ENCODE data around the gene CA4.

CA4 gene

DNA sequence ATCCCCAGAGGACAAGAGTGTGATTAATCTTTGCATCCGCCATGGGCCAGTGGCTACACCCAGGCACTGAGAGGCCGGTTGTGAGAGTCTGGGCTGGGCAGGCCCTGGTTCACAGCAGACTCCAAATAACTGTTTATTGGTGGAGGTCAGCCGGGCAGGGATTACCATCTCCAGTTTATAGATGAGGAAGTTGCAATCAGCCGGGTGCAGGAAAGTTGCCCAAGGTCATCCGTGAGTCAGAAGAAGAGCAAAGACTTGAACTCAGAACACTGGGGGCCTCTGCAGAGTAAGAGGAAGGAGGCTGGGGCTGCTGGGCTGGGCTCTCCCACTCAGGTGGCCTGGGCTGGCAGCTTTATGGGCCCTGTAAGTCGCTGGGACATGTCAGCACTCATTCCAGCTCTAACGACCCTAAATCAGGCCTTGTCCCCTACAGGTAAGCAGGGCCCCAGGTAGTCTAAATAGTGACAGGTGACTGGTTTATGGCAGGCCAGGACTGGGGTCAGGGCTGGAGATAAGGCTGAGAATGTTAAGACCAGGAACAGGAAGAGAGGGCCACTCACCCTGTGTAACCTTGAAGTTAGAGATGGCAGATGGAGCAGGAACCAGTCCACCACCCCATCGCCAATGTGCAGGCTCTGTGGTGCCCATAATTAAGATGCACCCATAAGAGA lies 2.1 kb upstream of the CA4 start:
- Histone ChIP-seq H3K4me3 (no peak overlapping the region), H3K36me3 (ENCODE audit: insufficient read depth, low read length) (no peaks in the 10 kb centered on the region), H3K9ac (ENCODE audit: insufficient read length) (no peak overlapping the region), H3K9me3 (ENCODE audit: low read depth, low read length) (no peaks in the 10 kb centered on the region), H3K27ac (no peak overlapping the region)
- no peak for DNase-seq (ENCODE audit: low read depth, low spot score)
- TF ChIP-seq POLR2AphosphoS5 (IDR thresholded peaks at IDR 0.05; ENCODE audit: borderline replicate concordance, low read depth, low read length) (no peak), EZH2 (IDR thresholded peaks at IDR 0.05) (no peak), FOXP2 (optimal IDR thresholded peaks at IDR 0.05; ENCODE audit: control extremely low read depth, extremely low read length, insufficient read depth) (no peak)

DNA sequence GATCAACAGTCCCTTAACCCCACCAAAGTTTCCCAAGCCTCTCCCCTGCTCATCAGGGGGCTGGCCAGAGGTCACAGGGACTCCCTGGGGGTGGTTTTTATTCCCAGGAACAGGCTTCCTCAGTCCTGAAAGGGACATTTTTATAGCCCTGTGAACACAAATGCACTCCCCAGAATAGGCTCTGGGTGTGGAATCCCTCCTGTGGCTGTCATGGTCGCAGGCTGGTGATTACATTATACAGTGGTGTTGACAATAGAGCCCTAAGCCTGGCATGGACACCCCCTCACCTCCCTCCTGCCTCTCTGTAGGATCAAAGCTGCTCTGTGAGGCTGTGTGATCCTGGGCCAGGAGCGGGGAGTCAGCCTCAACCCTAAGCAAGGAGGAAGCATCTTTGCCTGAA lies 1.4 kb upstream of the CA4 start:
- no peak for TF ChIP-seq POLR2AphosphoS5 (IDR thresholded peaks at IDR 0.05; ENCODE audit: borderline replicate concordance, low read depth, low read length)
- DNase-seq (ENCODE audit: low read depth, low spot score), result no peak
- H3K9ac ChIP-seq (ENCODE audit: insufficient read length), result no peak overlapping the region
- H3K4me3 ChIP-seq, result no peak overlapping the region
- no peaks in the 10 kb centered on the region for H3K36me3 ChIP-seq (ENCODE audit: insufficient read depth, low read length)
- H3K9me3 ChIP-seq (ENCODE audit: low read depth, low read length), result no peaks in the 10 kb centered on the region
- no peak overlapping the region for H3K27ac ChIP-seq

DNA sequence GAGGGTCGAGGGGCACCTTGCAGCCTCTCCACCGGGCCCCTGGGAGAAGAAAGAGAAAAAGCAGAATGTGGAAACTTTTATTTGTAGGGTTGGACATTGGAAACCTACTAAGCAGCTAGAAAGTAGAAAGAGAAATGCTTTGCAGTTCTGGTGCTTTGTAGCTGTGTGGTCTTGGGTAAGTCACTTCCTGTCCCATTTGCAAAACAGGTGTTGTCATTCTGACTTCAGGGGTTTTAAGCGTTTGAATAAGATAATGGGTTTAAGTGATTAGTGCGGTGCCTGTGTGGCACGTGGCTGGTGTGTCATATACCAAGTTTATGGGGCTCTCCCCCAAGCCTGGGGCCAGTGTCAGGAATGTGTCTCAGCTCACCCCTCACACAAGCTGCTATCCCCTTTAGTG lies 1.6 kb downstream of the CA4 start:
- Histone ChIP-seq H3K36me3 (ENCODE audit: insufficient read depth, low read length) (no peaks in the 10 kb centered on the region), H3K9me3 (ENCODE audit: low read depth, low read length) (no peaks in the 10 kb centered on the region), H3K9ac (ENCODE audit: insufficient read length) (no peak overlapping the region), H3K4me3 (no peak overlapping the region), H3K27ac (no peak overlapping the region)
- TF ChIP-seq EZH2 (IDR thresholded peaks at IDR 0.05), result no peak
- no peak for TF ChIP-seq FOXP2 (optimal IDR thresholded peaks at IDR 0.05; ENCODE audit: control extremely low read depth, extremely low read length, insufficient read depth)
- no peak for TF ChIP-seq POLR2AphosphoS5 (IDR thresholded peaks at IDR 0.05; ENCODE audit: borderline replicate concordance, low read depth, low read length)
- DNase-seq (ENCODE audit: low read depth, low spot score), result no peak

- H3K36me3 ChIP-seq (ENCODE audit: insufficient read depth, low read length), result no peaks in the 10 kb centered on the region
- H3K9ac ChIP-seq (ENCODE audit: insufficient read length), result no peak overlapping the region
- DNase-seq (ENCODE audit: low read depth, low spot score), result no peak
- H3K9me3 ChIP-seq (ENCODE audit: low read depth, low read length), result no peaks in the 10 kb centered on the region
- 0 out of 2 replicates have a peak overlapping the region, but pooled peaks have one; percentile 42 for H3K27ac ChIP-seq
- TF ChIP-seq FOXP2 (optimal IDR thresholded peaks at IDR 0.05; ENCODE audit: control extremely low read depth, extremely low read length, insufficient read depth) (no peak), EZH2 (IDR thresholded peaks at IDR 0.05) (no peak), POLR2AphosphoS5 (IDR thresholded peaks at IDR 0.05; ENCODE audit: borderline replicate concordance, low read depth, low read length) (no peak)
- no peak overlapping the region; the same call in 1 of the 2 replicates for H3K4me3 ChIP-seq
Measured at GRCh38 chr17:60153606-60154390, 4.0 kb downstream of the CA4 start.

GRCh38 chr17:60154616-60155426 lies 5.0 kb downstream of the CA4 start:
- Histone ChIP-seq H3K36me3 (ENCODE audit: insufficient read depth, low read length) (no peaks in the 10 kb centered on the region), H3K9me3 (ENCODE audit: low read depth, low read length) (no peaks in the 10 kb centered on the region), H3K27ac (peak overlapping the region; percentile 42; the same call in 1 of the 2 replicates), H3K4me3 (peak overlapping the region; percentile 6; the same call in 1 of the 2 replicates), H3K9ac (ENCODE audit: insufficient read length) (no peak overlapping the region)
- no peak for DNase-seq (ENCODE audit: low read depth, low spot score)
- TF ChIP-seq EZH2 (IDR thresholded peaks at IDR 0.05) (no peak), FOXP2 (optimal IDR thresholded peaks at IDR 0.05; ENCODE audit: control extremely low read depth, extremely low read length, insufficient read depth) (no peak), POLR2AphosphoS5 (IDR thresholded peaks at IDR 0.05; ENCODE audit: borderline replicate concordance, low read depth, low read length) (no peak)

GRCh38 chr17:60155427-60155814 lies 5.6 kb downstream of the CA4 start:
- no peaks in the 10 kb centered on the region for H3K9me3 ChIP-seq (ENCODE audit: low read depth, low read length)
- TF ChIP-seq POLR2AphosphoS5 (IDR thresholded peaks at IDR 0.05; ENCODE audit: borderline replicate concordance, low read depth, low read length), result no peak
- no peak for TF ChIP-seq FOXP2 (optimal IDR thresholded peaks at IDR 0.05; ENCODE audit: control extremely low read depth, extremely low read length, insufficient read depth)
- TF ChIP-seq EZH2 (IDR thresholded peaks at IDR 0.05), result no peak

GRCh38 chr17:60155815-60156214 lies 6.0 kb downstream of the CA4 start:
- TF ChIP-seq FOXP2 (optimal IDR thresholded peaks at IDR 0.05; ENCODE audit: control extremely low read depth, extremely low read length, insufficient read depth) (no peak), EZH2 (IDR thresholded peaks at IDR 0.05) (no peak), POLR2AphosphoS5 (IDR thresholded peaks at IDR 0.05; ENCODE audit: borderline replicate concordance, low read depth, low read length) (no peak)
- H3K9ac ChIP-seq (ENCODE audit: insufficient read length), result no peak overlapping the region
- no peak for DNase-seq (ENCODE audit: low read depth, low spot score)
- H3K4me3 ChIP-seq, result no peak overlapping the region
- H3K9me3 ChIP-seq (ENCODE audit: low read depth, low read length), result no peaks in the 10 kb centered on the region
- H3K27ac ChIP-seq, result no peak overlapping the region
- H3K36me3 ChIP-seq (ENCODE audit: insufficient read depth, low read length), result no peaks in the 10 kb centered on the region

More at GRCh38 chr17:60155427-60155814, 5.6 kb downstream of the CA4 start:
- Histone ChIP-seq H3K27ac (no peak overlapping the region), H3K9ac (ENCODE audit: insufficient read length) (no peak overlapping the region), H3K36me3 (ENCODE audit: insufficient read depth, low read length) (no peaks in the 10 kb centered on the region), H3K4me3 (no peak overlapping the region)
- no peak for DNase-seq (ENCODE audit: low read depth, low spot score)

- Histone ChIP-seq H3K4me3 (no peak overlapping the region), H3K27ac (no peak overlapping the region), H3K9ac (ENCODE audit: insufficient read length) (no peak overlapping the region), H3K9me3 (ENCODE audit: low read depth, low read length) (no peaks in the 10 kb centered on the region), H3K36me3 (ENCODE audit: insufficient read depth, low read length) (no peaks in the 10 kb centered on the region)
- DNase-seq (ENCODE audit: low read depth, low spot score), result no peak
- TF ChIP-seq POLR2AphosphoS5 (IDR thresholded peaks at IDR 0.05; ENCODE audit: borderline replicate concordance, low read depth, low read length), result no peak
- no peak for TF ChIP-seq EZH2 (IDR thresholded peaks at IDR 0.05)
- TF ChIP-seq FOXP2 (optimal IDR thresholded peaks at IDR 0.05; ENCODE audit: control extremely low read depth, extremely low read length, insufficient read depth), result no peak
Measured at GRCh38 chr17:60156746-60157145, 7.0 kb downstream of the CA4 start.

Measured in SK-N-MC (cell line).